Immature natural killer cell (primary cell): ENCODE measurements around the gene CCDC138. TPM values are rescaled to one million over a fixed set of nuclear protein-coding genes. Genes with fewer than 3 reads are reported as not detected.

Experiments used
- DNase-seq, 3 donors: peaks; one replicate each; pipeline ENCODE4 v3.0.0; 2022; ENCODE audit warnings: mixed read lengths in 1 of 3
- H3K27ac Mint-ChIP-seq, 6 donors: one replicate each; pipeline ENCODE4 v1.8.0; 2020; ENCODE audit warnings: mixed read lengths in 6 of 6, mild to moderate bottlenecking in 5 of 6, inconsistent platforms in 4 of 6, moderate library complexity in 3 of 6
- H3K27me3 Mint-ChIP-seq, 3 donors: one replicate each; pipeline ENCODE4 v1.8.0; 2020 to 2021; ENCODE audit warnings: low read depth in 3 of 3, mild to moderate bottlenecking in 3 of 3, mixed read lengths in 3 of 3, moderate library complexity in 3 of 3, inconsistent platforms in 1 of 3
- H3K36me3 Mint-ChIP-seq, 3 donors: one replicate each; pipeline ENCODE4 v1.8.0; 2020; ENCODE audit warnings: mixed read lengths in 3 of 3, inconsistent platforms in 2 of 3, mild to moderate bottlenecking in 2 of 3
- H3K4me1 Mint-ChIP-seq, 2 donors: one replicate each; pipeline ENCODE4 v1.8.0; 2020; ENCODE audit warnings: inconsistent platforms in 2 of 2, mild to moderate bottlenecking in 2 of 2, mixed read lengths in 2 of 2, moderate library complexity in 1 of 2
- H3K4me3 Mint-ChIP-seq, 5 donors: one replicate each; pipeline ENCODE4 v1.8.0; 2020; ENCODE audit warnings: mild to moderate bottlenecking in 5 of 5, mixed read lengths in 5 of 5, inconsistent platforms in 3 of 5, moderate library complexity in 3 of 5
- H3K9me3 Mint-ChIP-seq, 6 donors: one replicate each; pipeline ENCODE4 v1.8.0; 2020; ENCODE audit warnings: mild to moderate bottlenecking in 6 of 6, mixed read lengths in 6 of 6, inconsistent platforms in 4 of 6, moderate library complexity in 3 of 6
- polyA plus RNA-seq, 3 donors: library from polyadenylated mRNA; unstranded; fragments of 300-500 nt; fragmentation: Illumina TruSeq; gene quantifications; one replicate each; pipeline ENCODE4 v1.2.3, GENCODE V29; 2021

CCDC138 gene
- polyA plus RNA-seq, 3 donors from 2014 or later: 3.4 to 5.1 (median 3.7) TPM

DNA sequence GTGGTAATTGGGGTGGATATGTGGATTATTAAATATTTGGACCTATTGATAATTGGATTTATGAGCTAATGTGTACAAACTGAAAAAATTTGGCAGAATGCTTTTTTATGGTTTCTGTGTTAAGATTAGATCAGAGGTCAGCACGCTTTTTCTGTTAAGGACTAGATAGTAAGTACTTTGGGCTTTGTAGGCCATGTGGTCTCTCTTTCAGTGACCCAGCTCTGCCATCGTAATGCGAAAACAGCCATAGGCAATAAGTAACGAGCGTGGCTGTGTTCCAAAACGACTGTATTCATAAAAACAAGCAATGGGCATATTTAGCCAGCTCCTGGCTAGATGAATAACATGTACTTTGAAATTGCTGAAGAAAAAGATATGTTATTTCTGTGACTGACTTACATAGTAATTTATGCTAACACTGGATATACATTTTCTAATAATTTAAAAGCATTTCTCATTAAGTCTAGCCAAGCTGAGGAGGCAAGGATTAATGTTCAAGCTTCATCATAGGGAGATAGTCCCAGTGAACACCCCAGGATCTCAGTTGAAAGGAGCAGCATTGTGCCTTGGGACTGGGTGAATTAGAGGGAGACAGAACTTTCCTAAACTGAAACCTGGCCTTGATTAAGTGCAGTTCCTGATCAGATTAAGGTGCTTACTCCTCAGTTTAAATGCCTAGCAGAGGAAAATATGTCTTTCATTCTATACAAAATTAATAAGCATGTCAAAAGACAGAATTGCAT, 20.0 kb downstream of the CCDC138 start:
- Mint-ChIP-seq H3K36me3 (peaks cover 39 to 49% (median 46%) of the 10 kb centered on the region in 3 donors), H3K4me1 (no peaks in the 10 kb centered on the region), H3K9me3 (peaks cover 0 to 25% (median 14%) of the 10 kb centered on the region in 6 donors), H3K27me3 (no peaks in the 10 kb centered on the region), H3K27ac (no peak overlapping the region), H3K4me3 (no peak overlapping the region)
- DNase-seq: no peak

DNA sequence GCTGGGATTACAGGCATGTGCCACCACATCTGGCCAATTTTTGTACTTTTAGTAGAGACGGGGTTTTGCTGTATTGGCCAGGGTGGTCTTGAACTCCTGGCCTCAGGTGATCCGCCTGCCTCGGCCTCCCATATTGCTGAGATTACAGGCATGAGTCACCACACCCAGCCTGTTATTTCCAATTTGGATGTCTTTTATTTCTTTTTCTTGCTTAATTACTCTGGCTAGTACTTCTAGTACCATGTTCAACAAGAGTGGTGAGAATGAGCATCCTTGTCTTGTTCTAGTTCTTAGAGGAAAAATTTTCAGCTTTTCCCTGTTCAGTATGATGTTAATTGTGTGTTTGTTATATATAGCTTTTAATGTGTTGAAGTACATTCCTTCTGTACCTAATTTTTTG, 23.4 kb downstream of the CCDC138 start:
- no peak for DNase-seq
- H3K27ac Mint-ChIP-seq: no peak overlapping the region
- H3K4me1 Mint-ChIP-seq: no peaks in the 10 kb centered on the region
- H3K36me3 Mint-ChIP-seq: peaks cover 33 to 58% (median 56%) of the 10 kb centered on the region in 3 donors
- peaks cover 0 to 1% (median 0%) of the 10 kb centered on the region in 3 donors for H3K27me3 Mint-ChIP-seq
- H3K4me3 Mint-ChIP-seq: no peak overlapping the region
- peaks cover 0 to 26% (median 14%) of the 10 kb centered on the region in 6 donors for H3K9me3 Mint-ChIP-seq

DNA sequence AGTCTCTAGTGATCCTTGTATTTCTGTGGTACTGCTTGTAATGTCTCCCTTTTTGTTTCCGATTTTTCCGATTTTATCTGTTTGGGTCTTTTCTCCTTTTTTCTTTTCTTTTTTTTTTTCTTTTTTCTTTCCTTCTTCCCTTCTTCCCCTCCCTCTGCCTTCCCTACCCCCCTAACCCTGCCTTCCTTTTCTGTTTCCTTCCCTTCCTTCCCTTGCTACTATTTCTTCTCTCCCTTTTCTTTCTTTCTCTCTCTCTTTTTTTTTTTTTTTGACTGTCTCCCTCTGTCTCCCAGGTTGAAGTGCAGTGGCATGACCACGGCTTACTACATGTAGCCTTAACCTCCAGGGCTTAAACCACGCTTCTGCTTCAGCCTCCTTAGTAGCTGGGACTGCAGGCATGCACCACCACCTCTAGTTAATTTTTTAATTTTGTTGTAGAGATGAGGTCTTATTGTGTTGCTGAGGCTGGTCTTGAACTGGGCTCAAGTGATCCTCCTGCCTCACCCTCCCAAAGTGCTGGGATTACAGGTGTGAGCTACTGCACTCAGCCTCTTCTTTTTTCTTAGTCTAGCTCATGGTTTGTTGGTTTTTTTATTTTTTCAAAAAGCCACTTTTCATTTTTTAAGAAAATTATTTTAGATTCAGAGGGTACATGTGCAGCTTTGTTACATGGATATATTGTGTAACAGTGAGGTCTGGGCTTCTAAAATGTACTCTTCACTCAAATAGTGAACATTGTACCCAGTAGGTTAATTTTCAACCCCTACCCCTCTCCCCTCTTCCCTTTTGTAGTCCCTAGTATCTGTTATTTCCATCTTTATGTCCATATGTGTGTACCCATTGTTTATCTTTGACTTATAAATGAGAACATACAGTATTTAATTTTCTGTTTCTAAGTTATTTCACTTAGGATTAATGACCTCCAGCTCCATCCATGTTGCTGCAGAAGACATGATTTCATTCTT, 24.7 kb downstream of the CCDC138 start:
- peaks cover 0 to 26% (median 14%) of the 10 kb centered on the region in 6 donors for H3K9me3 Mint-ChIP-seq
- DNase-seq: no peak
- no peak overlapping the region for H3K27ac Mint-ChIP-seq
- peaks cover 36 to 58% (median 55%) of the 10 kb centered on the region in 3 donors for H3K36me3 Mint-ChIP-seq
- peaks cover 0 to 1% (median 0%) of the 10 kb centered on the region in 3 donors for H3K27me3 Mint-ChIP-seq
- H3K4me1 Mint-ChIP-seq: no peaks in the 10 kb centered on the region
- H3K4me3 Mint-ChIP-seq: no peak overlapping the region

DNA sequence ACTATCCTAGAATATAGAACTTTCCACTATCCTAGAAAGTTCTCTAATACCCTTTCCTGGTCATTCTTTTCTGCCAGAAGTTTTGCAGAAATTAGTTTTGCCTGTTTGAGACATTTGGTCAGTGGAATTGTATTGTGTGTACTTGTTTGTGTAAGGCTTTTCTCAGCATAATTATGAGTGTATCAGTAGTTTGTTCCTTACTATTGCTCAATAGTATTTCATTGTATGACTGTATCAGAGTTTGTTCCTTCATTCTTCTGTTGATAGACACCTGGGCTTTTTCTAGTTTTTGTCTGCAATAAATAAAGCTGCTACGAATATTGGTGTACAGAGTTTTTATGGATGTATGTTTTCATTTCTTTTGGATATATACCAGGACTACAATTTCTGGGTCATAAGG, 27.2 kb downstream of the CCDC138 start:
- no peaks in the 10 kb centered on the region for H3K4me1 Mint-ChIP-seq
- no peak overlapping the region for H3K27ac Mint-ChIP-seq
- H3K9me3 Mint-ChIP-seq: peaks cover 0 to 26% (median 14%) of the 10 kb centered on the region in 6 donors
- H3K27me3 Mint-ChIP-seq: peaks cover 0 to 1% (median 0%) of the 10 kb centered on the region in 3 donors
- DNase-seq: no peak
- peaks cover 32 to 64% (median 63%) of the 10 kb centered on the region in 3 donors for H3K36me3 Mint-ChIP-seq
- H3K4me3 Mint-ChIP-seq: no peak overlapping the region

DNA sequence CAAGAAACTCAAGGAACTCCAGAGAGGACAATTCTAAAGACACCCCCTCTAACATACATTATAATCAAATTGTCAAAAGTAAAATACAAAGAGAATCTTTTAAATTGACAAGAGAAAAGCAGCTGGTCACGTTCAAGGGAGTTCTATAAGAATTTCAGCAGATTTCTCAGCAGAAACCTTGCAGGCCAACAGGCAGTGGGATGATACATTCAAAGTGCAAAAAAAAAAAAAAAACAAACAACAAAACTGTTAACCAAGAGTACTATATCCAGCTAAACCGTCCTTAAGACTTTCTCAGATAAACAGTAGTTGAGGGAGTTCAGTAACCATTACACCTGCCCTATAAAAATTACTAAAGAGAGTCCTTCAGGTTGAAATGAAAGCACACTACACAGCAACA, 33.9 kb downstream of the CCDC138 start:
- no peak for DNase-seq
- Mint-ChIP-seq H3K27ac (no peak overlapping the region), H3K27me3 (peaks cover 0 to 1% (median 0%) of the 10 kb centered on the region in 3 donors), H3K36me3 (peaks cover 28 to 50% (median 49%) of the 10 kb centered on the region in 3 donors), H3K4me1 (no peaks in the 10 kb centered on the region), H3K9me3 (peaks cover 8 to 15% (median 13%) of the 10 kb centered on the region in 6 donors), H3K4me3 (no peak overlapping the region)

DNA sequence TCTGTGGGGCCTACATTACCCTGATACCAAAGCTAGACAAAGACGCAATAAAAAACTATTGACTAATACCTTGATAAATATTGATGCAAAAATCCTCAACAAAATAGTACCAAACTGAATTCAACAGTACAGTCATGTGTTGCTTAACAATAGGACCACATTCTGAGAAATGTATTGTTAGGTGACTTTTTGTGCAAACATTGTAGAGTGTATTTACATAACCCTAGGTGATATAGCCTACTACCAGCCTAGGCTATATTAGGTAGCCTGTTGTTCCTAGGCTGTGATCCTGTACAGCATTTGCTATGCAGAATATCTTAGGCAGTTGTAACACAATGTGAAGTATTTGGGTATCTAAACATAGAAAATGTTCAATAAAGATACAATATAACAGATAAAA, 36.7 kb downstream of the CCDC138 start:
- peaks cover 20 to 36% (median 28%) of the 10 kb centered on the region in 3 donors for H3K36me3 Mint-ChIP-seq
- no peak overlapping the region for H3K4me3 Mint-ChIP-seq
- no peak for DNase-seq
- peaks cover 8 to 15% (median 13%) of the 10 kb centered on the region in 6 donors for H3K9me3 Mint-ChIP-seq
- no peaks in the 10 kb centered on the region for H3K4me1 Mint-ChIP-seq
- no peak overlapping the region for H3K27ac Mint-ChIP-seq
- H3K27me3 Mint-ChIP-seq: peaks cover 0 to 2% (median 0%) of the 10 kb centered on the region in 3 donors

DNA sequence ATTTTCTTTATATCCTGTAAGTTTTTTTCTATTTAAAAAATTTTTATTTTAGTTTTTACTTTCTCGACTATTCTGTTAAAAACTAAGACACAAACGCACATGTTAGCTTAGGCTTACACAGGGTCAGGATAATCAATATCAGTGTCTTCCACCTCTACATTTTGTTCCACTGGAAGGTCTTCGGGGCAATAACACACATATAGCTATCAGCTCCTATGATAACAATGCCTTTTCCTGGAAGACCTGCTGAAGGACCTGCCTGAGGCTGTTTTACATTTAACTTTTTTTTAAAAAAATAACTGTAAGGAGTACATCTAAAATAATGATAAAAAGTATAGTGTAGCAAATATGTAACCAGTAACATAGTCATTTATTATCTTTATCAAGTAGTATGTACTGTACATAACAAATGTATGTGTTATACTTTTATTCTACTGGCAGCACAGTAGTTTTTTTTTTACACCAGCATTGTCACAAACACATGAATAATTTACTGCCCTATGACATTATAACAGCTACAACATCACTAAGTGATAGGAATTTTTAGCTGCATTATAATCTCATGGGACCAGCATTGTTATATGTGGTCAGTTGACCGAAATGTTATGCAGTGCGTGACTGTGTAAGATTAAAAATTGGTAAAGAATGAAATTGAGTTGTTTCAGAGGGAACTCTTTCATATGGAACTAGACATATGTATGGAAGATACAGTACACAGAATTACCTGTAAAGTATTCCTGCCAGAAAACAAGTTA, 37.9 kb downstream of the CCDC138 start:
- Mint-ChIP-seq H3K27me3 (peaks cover 0 to 2% (median 0%) of the 10 kb centered on the region in 3 donors), H3K4me3 (no peak overlapping the region), H3K27ac (no peak overlapping the region), H3K4me1 (no peaks in the 10 kb centered on the region), H3K36me3 (peaks cover 13 to 27% (median 20%) of the 10 kb centered on the region in 3 donors), H3K9me3 (peaks cover 4 to 10% (median 8%) of the 10 kb centered on the region in 6 donors)
- no peak for DNase-seq

DNA sequence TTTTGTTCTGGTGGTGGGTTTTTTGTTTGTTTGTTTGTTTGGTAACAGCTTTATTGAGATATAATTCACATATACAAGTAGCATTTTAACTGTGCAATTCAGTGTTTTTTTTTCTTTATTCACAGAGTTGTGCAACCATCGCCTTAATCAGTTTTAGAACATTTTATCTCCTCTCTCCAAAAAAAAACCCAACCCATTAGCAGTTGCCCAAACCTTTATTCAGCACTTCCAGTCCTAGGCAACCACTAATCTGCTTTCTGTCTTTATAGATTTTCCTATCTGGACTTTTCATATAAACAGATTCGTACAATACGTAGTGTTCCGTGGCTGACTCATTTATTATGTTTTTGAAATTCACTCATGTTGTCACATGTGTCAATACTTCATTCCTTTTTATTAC, 38.7 kb downstream of the CCDC138 start:
- no peak overlapping the region for H3K27ac Mint-ChIP-seq
- H3K27me3 Mint-ChIP-seq: peaks cover 0 to 1% (median 0%) of the 10 kb centered on the region in 3 donors
- H3K4me1 Mint-ChIP-seq: no peaks in the 10 kb centered on the region
- H3K4me3 Mint-ChIP-seq: no peak overlapping the region
- peaks cover 0 to 4% (median 2%) of the 10 kb centered on the region in 6 donors for H3K9me3 Mint-ChIP-seq
- no peak for DNase-seq
- H3K36me3 Mint-ChIP-seq: peaks cover 6 to 19% (median 13%) of the 10 kb centered on the region in 3 donors

DNA sequence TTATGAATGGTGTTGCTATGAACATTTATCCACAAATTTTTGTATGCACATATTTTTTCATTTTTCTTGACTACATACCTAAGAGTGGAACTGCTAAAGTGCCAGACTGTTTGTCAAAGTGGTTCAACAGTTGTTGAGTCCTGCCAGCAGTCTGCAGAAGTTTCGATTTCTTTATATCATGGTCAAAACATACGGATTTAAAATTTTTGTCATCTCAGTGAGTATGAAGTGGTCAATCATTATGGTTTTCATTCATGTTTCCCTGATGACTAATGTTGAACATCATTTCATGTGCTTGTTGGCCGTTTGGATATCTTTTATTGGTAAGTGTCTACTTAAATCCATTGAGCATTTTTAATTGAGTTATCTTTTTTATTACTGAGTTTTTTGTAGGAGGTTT, 39.2 kb downstream of the CCDC138 start:
- H3K27ac Mint-ChIP-seq: no peak overlapping the region
- no peak overlapping the region for H3K4me3 Mint-ChIP-seq
- H3K27me3 Mint-ChIP-seq: peaks cover 0 to 1% (median 0%) of the 10 kb centered on the region in 3 donors
- peaks cover 4 to 16% (median 11%) of the 10 kb centered on the region in 3 donors for H3K36me3 Mint-ChIP-seq
- no peaks in the 10 kb centered on the region for H3K4me1 Mint-ChIP-seq
- no peak for DNase-seq
- H3K9me3 Mint-ChIP-seq: no peaks in the 10 kb centered on the region

DNA sequence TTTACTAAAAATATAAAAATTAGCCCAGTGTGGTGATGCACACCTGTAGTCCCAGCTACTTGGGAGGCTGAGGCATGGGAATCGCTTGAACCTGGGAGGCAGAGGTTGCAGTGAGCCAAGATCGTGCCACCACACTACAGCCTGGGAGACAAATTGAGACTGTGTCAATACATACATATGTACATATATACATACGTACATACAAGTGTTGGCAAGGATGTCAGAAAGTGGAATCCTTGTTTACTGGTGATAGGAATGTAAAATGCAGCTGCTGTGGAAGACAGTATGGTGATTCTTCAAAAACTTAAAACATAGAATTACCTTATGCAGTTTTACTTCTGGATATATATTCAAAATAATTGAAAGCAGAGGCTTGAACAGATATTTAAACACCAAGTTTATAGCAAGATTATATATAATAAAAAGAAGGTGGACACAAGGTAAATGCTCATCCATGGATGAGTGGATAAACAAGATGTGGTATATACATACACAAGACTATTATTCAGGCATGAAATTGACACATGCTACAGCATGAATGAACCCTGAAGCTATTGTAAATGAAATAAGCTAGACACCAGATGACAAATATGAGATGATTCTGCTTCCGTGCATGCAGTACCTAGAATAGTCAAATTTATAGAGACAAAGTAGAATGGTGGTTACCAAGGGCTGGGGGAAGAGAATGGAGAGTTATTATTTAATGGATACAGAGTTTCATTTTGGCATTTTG, 43.2 kb downstream of the CCDC138 start:
- Mint-ChIP-seq H3K4me3 (no peak overlapping the region), H3K36me3 (peaks cover 0 to 9% (median 3%) of the 10 kb centered on the region in 3 donors), H3K27me3 (peaks cover 0 to 1% (median 0%) of the 10 kb centered on the region in 3 donors), H3K27ac (no peak overlapping the region), H3K4me1 (peaks cover 6 to 11% of the 10 kb centered on the region in 2 donors), H3K9me3 (no peaks in the 10 kb centered on the region)
- no peak for DNase-seq

DNA sequence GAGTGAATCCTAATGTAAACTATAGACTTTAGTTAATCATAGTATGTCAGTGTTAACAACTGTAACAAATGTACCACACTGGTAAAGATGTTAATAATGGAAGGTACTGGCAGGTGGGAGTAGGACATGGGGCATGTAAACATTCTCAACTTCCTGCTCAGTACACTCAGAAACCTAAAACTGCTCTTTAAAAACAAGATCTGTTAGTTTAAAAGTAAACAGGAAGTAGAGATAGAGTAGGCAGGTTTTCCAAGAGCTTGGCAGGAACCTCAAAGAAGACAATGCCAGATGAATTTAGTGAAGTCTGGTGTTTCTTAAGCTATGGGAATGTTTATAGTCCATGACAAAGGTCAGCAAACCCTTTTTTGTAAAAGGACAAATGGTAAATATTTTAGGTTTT, 46.6 kb downstream of the CCDC138 start:
- H3K4me1 Mint-ChIP-seq: peaks cover 6 to 11% of the 10 kb centered on the region in 2 donors
- DNase-seq: no peak
- H3K27ac Mint-ChIP-seq: peak overlapping the region in 2 of 6 donors; percentile 22 to 71
- H3K9me3 Mint-ChIP-seq: peaks cover 0 to 7% (median 2%) of the 10 kb centered on the region in 6 donors
- no peak overlapping the region for H3K4me3 Mint-ChIP-seq
- H3K27me3 Mint-ChIP-seq: no peaks in the 10 kb centered on the region
- H3K36me3 Mint-ChIP-seq: peaks cover 0 to 11% (median 3%) of the 10 kb centered on the region in 3 donors

DNA sequence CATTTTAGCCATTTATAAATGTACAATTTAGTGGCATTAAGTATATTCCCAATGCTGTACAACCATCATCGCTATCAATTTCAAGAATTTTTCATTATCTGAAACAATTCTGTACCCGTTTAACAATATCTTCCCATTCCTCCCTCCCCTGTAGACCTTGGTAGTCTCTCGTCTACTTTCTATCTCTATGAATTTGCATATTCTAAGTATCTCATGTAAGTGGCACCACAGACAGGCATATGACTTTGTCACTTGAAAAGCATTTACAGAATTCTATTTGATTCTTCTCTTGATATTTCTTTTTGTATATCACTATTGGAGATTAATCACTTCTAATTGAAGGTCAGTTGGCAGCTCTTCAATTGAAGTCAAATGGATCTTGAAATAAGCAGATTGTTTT, 48.0 kb downstream of the CCDC138 start:
- H3K27ac Mint-ChIP-seq: no peak overlapping the region
- peaks cover 6 to 11% of the 10 kb centered on the region in 2 donors for H3K4me1 Mint-ChIP-seq
- H3K27me3 Mint-ChIP-seq: no peaks in the 10 kb centered on the region
- no peak for DNase-seq
- H3K4me3 Mint-ChIP-seq: no peak overlapping the region
- H3K9me3 Mint-ChIP-seq: peaks cover 0 to 12% (median 4%) of the 10 kb centered on the region in 6 donors
- H3K36me3 Mint-ChIP-seq: peaks cover under 1 to 16% (median 6%) of the 10 kb centered on the region in 3 donors
